Ramos (cell line): Measurements from ENCODE around the gene DDR2.

ENCODE experiments used
- in situ Hi-C: fragments of 300-500 bp; cut with MboI; formaldehyde crosslinking; loops from one replicate; pipeline ENCODE4 v1.14.3; 2022; ENCODE audit warnings: low sequenced_read_pairs; ENCODE audit not compliant: unreplicated experiment

DDR2 gene

DNA sequence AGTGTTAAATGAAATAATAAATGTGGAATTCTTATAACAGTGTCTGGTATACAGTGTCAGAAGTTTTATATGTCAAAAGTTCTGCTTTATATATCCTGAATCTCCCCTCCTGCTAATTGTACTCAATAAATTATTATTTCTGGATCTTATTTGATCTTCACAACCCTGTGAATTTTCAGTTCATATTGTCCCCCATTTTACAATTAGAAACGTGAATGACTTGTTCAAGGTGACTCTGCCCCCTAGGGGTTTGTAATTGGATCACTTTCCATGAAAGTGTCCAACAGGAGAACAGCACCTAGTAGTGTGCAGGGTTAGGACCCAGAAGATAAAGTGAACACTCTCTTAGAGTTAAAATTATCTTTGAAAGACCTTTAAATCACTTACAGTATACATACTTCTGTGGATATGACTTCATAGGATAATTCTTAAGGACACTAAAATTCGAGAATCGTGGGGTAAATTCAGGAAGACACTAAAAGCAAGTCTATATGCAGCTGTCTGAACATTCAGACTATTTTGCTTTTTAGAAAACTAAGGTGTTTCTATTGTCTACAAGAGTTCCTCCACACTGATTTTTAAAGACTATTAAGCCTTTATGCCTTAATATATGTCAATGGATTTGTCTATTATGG, 4.5 kb upstream of the DDR2 start:
- in situ Hi-C loops = no loop called here

DNA sequence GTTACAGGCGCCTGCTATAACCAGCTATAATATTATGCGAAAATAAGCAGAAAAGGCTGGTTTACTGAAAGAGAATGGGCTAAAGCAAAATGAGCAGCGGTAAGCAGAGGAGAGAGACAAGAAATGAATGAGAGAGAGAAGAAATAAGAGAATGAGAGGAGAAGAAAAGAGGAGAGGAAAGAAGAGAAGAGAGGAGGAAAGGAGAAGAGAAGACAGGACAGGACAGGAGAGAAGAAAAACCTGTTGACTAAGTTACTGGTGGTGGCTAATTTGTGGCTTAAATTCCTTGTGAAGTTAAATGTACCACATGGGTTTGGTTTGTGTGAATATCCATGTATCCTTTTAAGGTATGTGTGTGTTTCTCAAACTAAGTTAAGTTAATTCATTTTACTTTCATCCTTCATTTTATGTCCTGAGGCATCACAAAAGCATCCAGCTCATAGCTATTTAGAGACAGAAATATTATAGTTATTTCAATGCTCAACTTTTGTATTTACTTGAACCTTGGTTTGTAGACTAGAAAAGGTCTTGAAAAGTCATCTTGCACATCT, 3.1 kb upstream of the DDR2 start:
- in situ Hi-C loops = no loop called here

DNA sequence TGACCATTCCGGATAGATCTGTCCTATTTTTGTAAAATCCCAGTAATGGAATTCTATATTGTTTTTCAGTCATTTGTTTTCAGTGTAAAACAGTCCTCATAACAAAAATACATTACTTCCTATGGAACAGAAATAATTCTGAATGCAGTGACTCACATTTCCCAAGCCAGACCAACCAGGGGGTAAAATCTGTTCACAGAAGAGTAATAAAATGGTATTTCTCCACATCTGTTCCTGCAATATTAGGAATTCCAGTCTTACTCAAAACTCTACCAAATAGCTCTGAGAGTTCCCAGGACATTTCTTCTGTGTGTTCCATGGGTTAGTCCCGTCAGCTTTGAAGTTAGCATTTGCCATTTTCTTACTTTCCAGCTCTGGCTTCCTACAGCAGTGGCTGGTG, 2.6 kb upstream of the DDR2 start:
- in situ Hi-C loops = no loop called here

DNA sequence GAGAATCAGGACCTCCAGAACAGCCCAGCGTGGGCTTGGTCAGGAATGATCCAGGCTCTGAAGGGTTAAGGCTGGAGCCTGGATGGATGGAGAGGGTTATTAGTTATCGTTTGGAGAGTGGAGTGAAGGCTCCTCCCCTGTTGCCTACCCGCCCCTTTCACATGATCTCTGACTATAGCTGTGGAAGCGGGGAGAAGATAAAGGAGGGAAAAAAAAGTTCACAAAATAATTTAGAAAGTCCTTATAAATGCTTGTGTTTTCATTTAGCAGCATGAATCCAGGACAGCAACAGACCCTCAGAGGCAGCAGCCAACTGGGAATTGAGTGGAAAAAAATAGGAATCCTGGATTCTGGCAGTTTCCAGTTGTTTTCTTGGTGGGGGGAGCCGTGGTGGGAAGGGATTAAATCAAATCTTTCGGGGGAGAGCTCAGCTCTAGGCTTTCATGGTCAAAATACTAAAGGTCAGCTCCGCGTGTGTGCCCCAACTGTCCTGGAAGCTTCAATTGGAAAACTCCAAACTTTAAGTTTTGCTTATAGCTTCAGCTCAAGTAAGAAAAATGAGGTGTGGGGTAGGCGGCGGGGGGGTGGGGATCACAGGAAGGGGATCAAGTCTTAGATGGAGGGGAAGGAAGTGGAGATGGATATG, 595 bp upstream of the DDR2 start:
- in situ Hi-C loops = no loop called here

DNA sequence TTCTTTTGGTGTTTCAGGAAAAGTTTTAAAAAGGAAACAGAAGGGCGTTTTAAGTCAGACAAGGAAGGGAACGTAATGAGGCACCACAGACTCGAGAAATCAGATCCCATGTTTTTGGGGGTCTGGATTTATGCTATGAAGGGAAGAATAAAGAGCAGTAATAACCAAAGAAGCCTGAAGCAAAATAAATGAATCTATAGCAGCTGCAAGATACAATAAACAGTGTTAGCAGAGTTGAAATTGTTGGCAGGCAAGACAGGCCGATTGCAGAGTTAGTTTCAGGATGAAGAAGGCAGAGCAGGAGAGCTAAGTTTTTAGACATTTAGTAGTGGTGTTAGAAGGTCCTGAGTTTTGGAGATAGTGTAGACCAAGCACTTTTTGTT, 425 bp downstream of the DDR2 start:
- in situ Hi-C loops = no loop called here

DNA sequence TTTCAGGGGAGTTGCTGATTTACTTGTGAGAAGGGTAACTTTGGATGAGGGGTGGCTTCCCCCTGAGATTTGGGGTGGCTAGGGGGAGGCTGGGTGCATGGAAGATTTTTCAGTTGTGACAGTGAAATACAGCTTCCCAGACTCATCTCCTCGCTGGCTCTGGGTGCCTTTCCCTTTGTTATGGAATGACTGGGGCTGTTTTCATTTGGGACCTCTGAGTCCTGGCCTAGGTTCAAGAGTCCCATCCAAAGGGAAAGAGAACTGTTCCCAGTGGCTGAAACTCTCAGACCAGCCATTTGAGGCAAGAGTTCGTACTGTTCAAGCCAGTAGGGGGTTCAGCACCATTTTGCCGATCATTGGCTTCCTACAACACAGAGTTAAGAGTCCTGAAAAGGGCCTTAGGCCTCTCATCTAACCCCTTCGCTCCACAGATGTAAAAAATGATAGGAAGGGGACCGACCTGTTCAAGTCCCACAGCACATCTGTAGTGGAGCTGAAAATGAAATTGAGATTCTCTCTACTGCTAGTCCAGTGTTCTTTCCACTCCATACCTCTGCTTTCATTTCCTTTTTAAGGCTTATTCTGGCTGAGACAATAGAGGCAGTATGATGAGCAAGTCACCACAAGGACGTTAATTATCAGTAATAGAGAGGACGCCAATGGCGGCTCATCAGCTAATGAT, 958 bp downstream of the DDR2 start:
- in situ Hi-C loops = no loop called here

DNA sequence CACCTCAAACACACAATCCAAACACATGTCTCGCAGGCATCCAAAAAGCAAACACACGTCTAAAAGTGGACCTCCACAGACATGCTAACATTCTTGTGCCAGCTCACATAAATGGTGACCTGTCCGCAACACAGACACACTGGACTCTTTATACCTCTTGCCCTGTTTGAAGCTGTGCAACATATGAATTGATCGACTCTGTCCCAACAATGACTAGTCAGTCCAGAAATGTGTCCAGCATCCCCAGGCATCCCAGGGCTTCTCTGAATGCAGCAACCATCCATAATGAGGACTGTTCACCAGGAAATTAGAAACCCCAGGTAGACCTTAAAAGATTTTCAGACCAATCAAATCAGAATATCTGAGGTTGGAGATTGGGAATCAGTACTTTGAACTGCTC, 3.2 kb downstream of the DDR2 start:
- in situ Hi-C loops = no loop called here

DNA sequence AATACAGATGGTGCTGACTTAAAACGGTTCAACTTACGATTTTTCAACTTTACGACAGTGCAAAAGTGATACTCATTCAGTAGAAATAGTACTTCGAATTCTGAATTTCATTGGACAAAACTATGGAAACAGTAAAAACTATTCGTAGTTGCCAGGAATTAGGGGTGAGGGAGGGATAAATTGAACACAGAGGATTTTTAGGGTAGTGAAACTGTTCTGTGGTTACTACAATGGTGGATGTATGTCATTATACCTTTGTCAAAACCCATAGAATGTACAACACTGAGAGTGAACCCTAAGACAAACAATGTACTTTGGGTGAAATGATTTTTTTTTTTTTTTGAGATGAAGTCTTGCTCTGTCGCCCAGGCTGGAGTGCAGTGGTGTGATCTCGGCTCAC, 7.5 kb downstream of the DDR2 start:
- in situ Hi-C loops = no loop called here

DNA sequence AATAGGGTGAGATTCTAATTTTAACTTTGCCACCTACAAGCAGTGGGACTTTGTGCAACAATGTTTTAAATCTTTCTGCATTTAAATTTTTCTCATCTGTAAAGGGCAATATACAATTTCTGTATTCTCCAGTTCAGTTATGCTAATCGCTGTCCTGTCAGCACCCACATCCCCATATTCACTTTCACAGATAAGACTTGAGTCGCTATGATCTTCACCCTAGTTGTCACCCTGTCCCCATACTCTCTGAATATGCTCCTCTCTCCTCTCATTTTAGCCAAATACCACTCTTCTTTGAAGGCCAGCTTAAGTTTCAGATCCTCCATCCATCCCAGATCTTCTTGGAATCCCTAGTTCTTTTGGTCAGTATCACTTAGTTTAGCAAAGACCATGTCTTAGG, 8.8 kb downstream of the DDR2 start:
- in situ Hi-C loops = no loop called here

DNA sequence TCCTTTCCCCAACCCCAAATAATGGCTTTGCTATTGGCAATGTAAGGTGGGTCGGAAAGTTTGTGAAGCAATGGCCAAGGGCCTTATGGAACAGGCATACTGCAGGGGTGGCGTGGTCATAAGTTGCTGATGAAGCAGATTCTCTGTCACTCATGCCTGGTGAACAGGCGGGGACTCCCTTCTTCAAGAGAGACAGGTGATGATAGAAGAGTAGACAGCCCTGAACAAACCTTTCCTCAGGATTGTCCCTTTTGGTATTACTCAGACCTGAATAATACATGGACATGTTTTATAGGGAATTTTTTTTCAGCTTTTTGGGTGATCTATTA, 12.7 kb downstream of the DDR2 start:
- in situ Hi-C loops = no loop called here

DNA sequence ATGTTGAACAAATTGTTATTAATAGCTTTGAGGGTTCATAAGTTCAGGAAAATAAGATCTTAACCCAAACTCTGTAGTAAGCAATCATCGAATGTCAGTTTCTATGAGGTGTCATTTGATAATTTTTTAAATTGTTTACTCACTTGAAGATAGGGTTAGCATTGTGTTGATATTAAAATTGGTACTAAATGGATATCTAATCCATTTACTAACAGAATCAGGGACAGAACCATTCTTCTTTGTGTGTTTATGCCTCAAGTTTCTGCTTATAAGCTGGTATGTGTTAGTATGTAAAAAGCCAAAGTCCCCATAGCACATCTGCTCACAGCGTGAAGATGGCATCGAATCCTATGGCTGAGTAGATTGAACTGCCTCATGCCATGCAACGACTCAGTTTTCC, 13.4 kb downstream of the DDR2 start:
- in situ Hi-C loops = no loop called here

DNA sequence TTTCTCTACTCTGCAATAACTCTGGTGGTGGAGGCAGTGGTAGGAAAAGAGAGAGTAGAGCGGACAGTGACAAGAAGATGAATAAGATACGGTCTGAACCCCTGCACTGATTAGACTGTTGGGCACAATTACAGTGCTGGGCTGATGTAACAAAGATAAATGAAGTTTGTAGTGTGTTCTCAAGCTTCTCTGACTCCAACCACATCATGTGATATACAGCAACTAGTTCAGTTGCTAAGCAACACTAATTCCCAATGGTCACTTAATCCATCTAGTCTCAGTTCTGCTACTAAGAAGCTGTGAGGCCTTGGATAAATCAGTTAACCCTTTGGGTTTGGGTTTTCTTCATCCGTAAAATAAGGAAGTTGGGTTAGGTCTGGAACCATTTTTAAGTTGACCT, 17.3 kb downstream of the DDR2 start:
- in situ Hi-C loops = no loop called here

DNA sequence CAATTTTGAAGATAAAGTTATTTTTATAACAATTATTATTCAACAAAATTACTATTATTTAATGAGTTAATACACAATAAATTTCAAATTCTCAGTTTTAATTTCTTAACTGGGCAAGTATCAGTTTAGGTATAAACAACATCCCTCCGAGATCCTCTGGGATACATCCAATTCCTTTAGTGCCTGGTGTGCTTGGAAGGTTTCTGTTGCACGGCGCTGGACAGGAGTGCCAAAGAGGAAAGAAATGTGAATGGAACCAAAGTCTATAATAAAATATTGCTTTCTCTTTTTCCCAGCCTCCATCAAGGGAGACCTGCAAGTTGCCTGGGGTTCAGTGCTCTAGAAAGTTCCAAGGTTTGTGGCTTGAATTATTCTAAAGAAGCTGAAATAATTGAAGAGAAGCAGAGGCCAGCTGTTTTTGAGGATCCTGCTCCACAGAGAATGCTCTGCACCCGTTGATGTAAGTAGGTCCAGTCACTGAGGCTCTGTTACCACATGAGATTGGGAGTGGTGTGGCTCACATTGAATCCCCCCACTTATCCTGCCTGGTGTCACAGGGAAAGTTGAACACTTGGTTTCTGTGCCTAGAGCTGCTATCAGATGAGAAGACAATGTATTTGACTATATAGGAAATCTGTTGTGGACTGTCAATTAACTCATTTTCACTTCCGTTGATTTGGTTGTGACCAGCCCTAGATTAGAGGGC, 22.8 kb downstream of the DDR2 start:
- in situ Hi-C loops = no loop called here

DNA sequence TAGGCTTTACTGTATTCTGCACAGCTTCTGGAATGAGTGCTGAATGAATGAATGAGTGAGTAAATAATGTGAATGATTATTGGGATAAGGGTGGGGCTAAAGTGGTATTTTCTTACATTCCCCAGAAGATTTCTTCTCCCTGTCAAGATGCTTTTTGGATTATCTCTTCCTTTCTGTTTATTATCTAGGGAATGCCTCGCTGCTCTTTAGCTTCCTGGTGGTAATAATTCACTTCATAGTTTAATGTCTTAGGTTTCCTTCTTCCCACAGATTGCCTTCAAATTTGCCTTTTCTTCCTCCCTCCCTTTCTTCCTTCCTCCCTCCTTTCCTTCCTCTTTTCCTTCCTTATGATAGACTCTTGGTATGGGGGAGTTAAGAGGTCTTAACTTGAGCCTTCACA, 24.0 kb downstream of the DDR2 start:
- in situ Hi-C loops = no loop called here

DNA sequence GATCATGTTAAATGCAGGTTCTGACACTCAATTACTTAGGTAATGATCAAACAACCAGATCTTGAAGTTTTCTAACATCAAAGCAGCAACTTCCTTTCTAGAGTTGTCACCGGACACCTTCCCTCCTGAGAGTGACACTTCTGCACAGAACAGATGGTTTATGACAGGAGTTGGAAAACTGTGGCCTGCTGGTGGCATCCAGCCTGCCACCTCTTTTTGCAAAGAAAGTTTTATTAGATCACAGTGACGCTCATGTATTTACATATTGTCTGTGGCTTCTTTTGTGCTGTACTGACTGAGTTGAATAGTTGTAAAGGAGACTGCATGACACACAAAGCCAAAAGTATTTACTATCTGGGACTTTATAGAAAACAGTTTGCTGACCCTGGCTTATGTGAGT, 28.3 kb downstream of the DDR2 start:
- in situ Hi-C loops = no loop called here

DNA sequence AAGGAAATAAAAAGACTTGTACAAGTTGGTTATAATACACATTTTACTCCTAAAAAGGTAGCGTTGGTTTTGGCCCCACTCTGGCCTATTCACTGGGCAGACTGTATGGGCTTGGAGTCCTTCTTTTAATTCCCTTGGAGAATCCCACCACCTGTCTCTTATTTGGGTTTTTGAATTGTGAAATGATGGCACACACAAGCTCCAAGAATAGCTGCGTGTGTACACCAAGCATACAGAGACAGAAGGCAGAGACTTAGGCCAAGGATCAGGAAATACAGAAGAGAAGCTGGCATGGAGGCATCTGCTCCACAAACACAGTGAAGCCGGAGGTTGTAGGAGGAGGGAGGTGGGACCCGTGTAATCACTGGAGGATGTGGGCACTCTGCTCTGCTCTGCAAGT, 29.1 kb downstream of the DDR2 start:
- in situ Hi-C loops = no loop called here

DNA sequence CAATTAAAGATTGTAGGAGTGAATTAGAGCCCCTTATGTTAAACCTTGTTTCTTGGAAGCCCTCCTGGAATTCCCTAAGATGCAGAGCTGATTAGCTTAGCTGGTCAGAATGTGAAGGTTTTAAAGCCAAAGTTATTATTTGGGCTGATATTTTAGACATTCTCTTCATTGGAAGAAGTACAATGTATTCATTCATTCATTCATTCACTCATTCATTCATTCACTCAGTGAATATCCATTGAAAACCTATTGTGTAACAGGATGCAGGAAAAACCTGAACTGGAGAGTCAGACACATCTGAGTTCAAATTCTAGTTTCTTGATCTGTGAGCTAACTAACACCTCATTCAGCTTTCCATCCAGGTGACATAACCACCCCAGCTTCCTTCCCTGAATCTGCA, 29.7 kb downstream of the DDR2 start:
- in situ Hi-C loops = no loop called here

DNA sequence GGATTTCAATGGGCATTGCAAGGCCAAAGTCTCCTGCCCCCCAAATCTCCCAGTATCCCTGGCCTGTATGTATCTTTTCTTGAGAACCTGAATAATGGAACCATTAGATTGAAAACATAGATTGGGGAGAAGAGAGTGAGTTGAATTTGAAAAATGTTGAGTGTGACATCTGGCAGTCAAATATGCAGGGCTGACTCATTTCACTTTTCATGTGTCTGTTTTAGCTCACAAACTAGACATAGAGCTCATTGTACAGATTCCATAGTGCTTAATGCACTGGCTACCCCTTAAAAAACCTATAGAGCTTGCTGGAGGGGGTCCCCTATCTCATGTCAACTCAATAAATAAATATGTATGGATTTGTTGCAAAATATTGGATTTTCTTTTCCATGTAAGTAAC, 30.8 kb downstream of the DDR2 start:
- in situ Hi-C loops = no loop called here

DNA sequence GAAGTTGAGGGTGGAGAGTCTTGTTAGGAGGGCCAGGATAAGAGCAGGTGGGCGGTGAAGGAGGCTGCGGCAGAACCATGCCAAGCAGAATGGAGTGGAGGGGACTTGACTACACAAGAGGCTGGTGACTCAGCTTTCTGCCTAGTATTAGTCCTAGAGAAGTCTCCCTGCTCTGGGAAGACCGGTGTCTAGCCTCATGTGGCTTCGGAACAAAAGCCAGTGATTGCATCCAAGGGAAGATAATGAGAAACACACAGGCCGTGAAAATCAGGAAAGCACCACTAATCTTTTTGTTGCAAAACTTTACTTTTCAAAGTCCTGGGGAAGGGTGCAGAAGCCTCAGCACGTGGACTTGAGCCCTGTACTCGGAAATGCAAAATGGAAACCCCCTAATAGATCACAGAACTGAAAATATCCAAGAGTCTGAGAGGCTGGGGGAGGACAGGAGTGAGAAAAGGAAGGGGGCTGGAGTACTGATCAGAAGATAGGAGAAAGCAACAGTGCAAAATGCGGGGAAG, 31.4 kb downstream of the DDR2 start:
- in situ Hi-C loops = no loop called here

DNA sequence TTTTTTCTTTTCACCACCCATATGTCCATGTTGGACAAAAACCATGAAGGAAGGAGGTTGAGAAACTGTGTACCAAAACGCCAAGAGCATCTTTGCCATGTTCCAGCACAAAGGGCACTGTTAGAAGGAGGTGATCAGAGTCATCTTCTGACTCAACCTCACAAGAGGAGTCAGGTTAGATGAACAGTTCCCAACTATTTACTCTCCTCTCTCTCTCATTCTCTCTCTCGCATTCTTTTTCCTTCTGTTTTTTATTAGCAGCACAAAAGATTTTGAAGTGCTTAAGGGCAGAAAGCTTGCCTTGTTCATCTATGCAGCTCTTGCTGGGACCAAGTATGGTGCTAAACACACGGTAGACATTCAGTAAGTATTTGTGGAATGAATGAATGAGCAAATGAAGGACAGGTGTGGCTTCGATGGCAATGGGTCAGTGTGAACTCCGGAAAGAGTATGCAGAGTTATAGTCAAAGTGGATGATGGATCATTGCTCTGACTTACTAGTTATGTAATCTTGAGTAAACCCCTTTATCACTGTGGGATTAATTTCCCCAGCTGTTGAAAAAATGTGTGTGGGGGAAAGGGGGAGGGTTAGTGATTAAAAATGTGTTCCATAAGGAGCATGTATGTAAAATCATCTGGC, 33.9 kb downstream of the DDR2 start:
- in situ Hi-C loops = no loop called here
